Pancreas (tissue), 10 donors: Measurements from ENCODE around the gene EME2. TPM values are rescaled to one million over a fixed set of nuclear protein-coding genes. Genes with fewer than 3 reads are reported as not detected.

Source experiments
- ATAC-seq, 4 donors: fragments of 200-7000 bp; cut with Tn5 transposase; one replicate each; pipeline versions ENCODE4 v1.8.0 to v1.9.1; 2020; ENCODE audit warnings: mild to moderate bottlenecking in 4 of 4, moderate library complexity in 4 of 4
- DNase-seq, 6 donors: peaks; one replicate each; pipeline ENCODE4 v3.0.0-alpha.2; 2020
- FAIRE-seq: peaks from 2 replicates; lab custom pipeline; 2012; peaks lifted over from hg19 to GRCh38; lab: Jason Lieb, UNC
- H3K27ac ChIP-seq, 4 donors: fragments of 200-600 bp; sonication (generic); 1 replicate in 3 of 4; 2 replicates in 1 of 4; pipeline versions ENCODE4 v1.5.0 to v1.8.0; 2020
- H3K27me3 ChIP-seq, 4 donors: fragments of 200-600 bp; one replicate each; pipeline ENCODE4 v1.8.0; 2021
- H3K36me3 ChIP-seq, 3 donors: fragments of 200-600 bp; sonication (generic) in 1 of 3; one replicate each; pipeline versions ENCODE4 v1.5.0 to v1.8.0; 2020 to 2021
- H3K4me1 ChIP-seq, 3 donors: fragments of 200-600 bp; one replicate each; pipeline ENCODE4 v1.8.0; 2021
- H3K4me3 ChIP-seq, 4 donors: fragments of 200-600 bp; sonication (generic) in 2 of 4; one replicate each; pipeline versions ENCODE4 v1.5.0 to v1.8.0; 2020 to 2021
- H3K9me3 ChIP-seq, 4 donors: fragments of 200-600 bp; one replicate each; pipeline ENCODE4 v1.8.0; 2021
- WGBS, 2 donors: extraction: QIAGEN DNeasy Blood & Tissue Kit; methylation state at CpG; one replicate each; pipeline ENCODE4 v1.1.7; 2013; 5-methylcytosine and 5-hydroxymethylcytosine counted together
- intact Hi-C, 3 donors: fragments of 100-400 bp; cut with DNase I; formaldehyde crosslinking; loops; one replicate each; pipeline versions ENCODE4 v1.11.1 to v1.14.2; 2022
- polyA plus RNA-seq, 2 donors: library from polyadenylated mRNA; stranded (reverse); fragments of 200-250 nt; gene quantifications; one replicate each; pipeline ENCODE4 v1.2.3, GENCODE V29; 2013
- total RNA-seq, 6 donors: library from RNA; stranded (reverse); fragmentation: NEBNext Ultra II Directional in 4 of 6; extraction: Animal tissue kit (Norgen Biotek cat#: 25700) in 4 of 6; gene quantifications; one replicate each; pipeline versions ENCODE4 v1.2.1 to v1.2.4, GENCODE V29; 2021 to 2023
- TF ChIP-seq, protein P1 (sequence below), 4 donors: fragments of 200-600 bp; sonication (generic) in 3 of 4; IDR thresholded peaks; one replicate each; pipeline versions ENCODE4 v1.5.0 to v1.8.0; 2021; ENCODE audit warnings: antibody characterized with exemption in 4 of 4
- donor health status: healthy with polysubstance abuse.
- donor health status: DM: no; HTN: no; CAD: no; lungs with moderate emphysema.
- donor health status: DM: no; HTN: no; CAD: no.
- donor health status: control.
- donor health status: control.
- donor health status: Bipolar disorder and iron deficiency.
- donor health status: DM: yes; HTN: yes; CAD: no.
- donor health status: DM: no; HTN: no; CAD: no.
- donor health status: DM: no; HTN: no; CAD: no.
- donor health status: DM: yes; HTN: yes; CAD: no.

Gene EME2
- total and polyA plus RNA-seq, 8 donors, result 4.7 to 37.9 (median 8.1) TPM

DNA sequence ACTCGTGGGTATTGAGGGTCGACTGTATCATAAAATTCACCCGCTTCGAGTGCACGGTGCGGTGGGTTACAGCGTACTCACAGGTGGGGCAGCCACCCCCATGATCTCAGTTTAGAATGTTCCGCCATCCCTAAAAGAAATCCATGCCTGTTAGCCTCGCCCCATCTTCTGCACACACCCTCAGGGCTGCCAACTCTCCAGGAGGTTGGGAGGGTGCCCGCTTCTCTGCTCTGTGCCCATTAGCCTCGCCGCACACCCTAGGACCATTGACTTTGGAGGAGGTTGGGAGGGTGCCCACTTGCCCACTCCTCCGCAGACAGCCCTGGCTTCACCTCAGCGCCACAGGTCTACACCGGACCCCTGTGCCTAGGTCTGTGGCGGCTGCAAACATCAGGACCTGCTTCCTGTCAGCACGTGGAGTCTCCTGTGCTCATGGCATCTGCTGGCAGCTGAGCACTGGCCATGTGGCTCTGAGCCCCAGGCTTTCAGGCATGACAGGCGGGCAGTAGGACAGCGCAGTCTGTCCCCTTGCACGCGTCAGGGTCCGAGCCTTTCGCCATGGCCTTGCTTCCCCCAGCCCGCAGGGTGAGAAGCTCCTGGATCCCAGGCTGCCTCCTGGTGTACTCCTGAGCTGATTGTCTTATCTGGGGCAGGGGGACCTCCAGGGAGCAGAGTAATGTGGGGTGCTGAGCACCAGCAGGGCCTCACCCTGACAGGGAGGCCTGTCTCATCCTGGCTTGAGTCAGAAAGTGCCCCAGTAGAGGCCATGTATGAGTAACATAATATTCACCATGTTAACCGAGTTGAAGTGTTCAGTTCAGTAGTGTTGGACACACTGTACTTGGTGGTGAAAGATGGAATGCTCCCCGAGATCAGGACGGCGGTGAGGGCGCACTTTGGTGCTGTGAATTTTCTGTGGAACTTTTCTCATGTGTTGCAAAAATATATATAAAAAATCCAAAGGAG is 23.2 kb upstream of the EME2 start:
- TF ChIP-seq, protein P1, sequence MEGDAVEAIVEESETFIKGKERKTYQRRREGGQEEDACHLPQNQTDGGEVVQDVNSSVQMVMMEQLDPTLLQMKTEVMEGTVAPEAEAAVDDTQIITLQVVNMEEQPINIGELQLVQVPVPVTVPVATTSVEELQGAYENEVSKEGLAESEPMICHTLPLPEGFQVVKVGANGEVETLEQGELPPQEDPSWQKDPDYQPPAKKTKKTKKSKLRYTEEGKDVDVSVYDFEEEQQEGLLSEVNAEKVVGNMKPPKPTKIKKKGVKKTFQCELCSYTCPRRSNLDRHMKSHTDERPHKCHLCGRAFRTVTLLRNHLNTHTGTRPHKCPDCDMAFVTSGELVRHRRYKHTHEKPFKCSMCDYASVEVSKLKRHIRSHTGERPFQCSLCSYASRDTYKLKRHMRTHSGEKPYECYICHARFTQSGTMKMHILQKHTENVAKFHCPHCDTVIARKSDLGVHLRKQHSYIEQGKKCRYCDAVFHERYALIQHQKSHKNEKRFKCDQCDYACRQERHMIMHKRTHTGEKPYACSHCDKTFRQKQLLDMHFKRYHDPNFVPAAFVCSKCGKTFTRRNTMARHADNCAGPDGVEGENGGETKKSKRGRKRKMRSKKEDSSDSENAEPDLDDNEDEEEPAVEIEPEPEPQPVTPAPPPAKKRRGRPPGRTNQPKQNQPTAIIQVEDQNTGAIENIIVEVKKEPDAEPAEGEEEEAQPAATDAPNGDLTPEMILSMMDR (IDR thresholded peaks at IDR 0.05), result no peak
- peaks cover 0 to 44% (median 20%) of the 10 kb centered on the region in 3 donors for H3K36me3 ChIP-seq
- FAIRE-seq, result no peak

DNA sequence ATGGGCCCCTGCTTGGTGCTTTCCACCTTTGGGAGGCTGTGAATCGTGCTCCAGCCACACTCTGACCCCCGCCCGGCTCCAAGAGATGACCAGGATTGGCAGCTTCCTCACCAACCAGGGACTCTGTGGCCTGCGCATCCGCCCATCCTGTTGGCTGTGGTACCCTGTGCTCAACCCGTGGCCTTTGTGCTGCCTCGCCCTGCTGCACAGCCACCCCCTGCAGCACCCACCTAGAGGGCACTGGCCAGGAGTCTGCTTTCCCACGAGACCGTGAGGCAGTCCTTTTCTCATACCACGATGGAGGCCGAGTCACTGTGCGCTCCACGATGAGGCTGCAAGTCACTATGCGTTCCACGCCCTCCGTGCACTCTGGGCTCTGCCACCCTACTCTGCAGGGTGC is 20.7 kb upstream of the EME2 start:
- WGBS, 2 donors, result 95 to 96% methylated on average over 16 of the region's 16 CpGs
- Histone ChIP-seq H3K36me3 (peaks cover 0 to 40% (median 20%) of the 10 kb centered on the region in 3 donors), H3K27ac (no peak overlapping the region), H3K27me3 (no peaks in the 10 kb centered on the region), H3K9me3 (no peaks in the 10 kb centered on the region), H3K4me1 (no peaks in the 10 kb centered on the region), H3K4me3 (no peak overlapping the region)
- TF ChIP-seq, protein P1 (IDR thresholded peaks at IDR 0.05), result no peak
- intact Hi-C loops, result no loop called here
- FAIRE-seq (no peak), ATAC-seq (no peak), DNase-seq (peak in 1 of 6 donors; percentile 11)

More for the DNA sequence above, 23.2 kb upstream of the EME2 start:
- Histone ChIP-seq H3K4me3 (no peak overlapping the region), H3K27me3 (no peaks in the 10 kb centered on the region), H3K27ac (no peak overlapping the region), H3K9me3 (no peaks in the 10 kb centered on the region), H3K4me1 (no peaks in the 10 kb centered on the region)
- ATAC-seq, result no peak
- intact Hi-C loops, result no loop called here
- 95% methylated on average over 29 of the region's 29 CpGs for WGBS, 2 donors
- no peak for DNase-seq

DNA sequence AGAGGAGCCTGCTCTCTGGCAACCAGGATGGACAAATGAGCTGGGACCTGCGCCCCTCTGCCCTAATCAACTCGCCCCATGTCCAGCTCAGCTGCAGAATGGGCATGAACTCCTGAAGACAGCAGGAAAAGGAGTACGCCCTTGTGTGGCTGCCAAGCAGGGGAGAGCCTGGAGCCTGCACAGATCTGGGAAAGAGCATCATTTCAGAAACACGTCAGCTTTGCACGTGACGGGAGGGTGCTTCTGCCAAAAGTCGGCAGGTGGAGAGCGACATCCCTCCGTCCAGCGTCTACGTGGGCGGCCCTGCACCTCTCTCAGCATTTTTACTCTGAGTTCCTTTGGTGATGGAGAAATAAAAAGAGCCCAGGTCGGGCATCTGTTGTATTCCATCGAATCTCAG is 19.8 kb upstream of the EME2 start:
- intact Hi-C loops, result no loop called here
- ATAC-seq (no peak), DNase-seq (peak in 1 of 6 donors; percentile 39), FAIRE-seq (no peak)
- Histone ChIP-seq H3K27me3 (no peaks in the 10 kb centered on the region), H3K9me3 (no peaks in the 10 kb centered on the region), H3K27ac (no peak overlapping the region), H3K4me1 (no peaks in the 10 kb centered on the region), H3K4me3 (no peak overlapping the region), H3K36me3 (peaks cover 0 to 33% (median 20%) of the 10 kb centered on the region in 3 donors)
- WGBS, 2 donors, result 93 to 94% methylated on average over 14 of the region's 14 CpGs
- TF ChIP-seq, protein P1 (IDR thresholded peaks at IDR 0.05), result no peak

DNA sequence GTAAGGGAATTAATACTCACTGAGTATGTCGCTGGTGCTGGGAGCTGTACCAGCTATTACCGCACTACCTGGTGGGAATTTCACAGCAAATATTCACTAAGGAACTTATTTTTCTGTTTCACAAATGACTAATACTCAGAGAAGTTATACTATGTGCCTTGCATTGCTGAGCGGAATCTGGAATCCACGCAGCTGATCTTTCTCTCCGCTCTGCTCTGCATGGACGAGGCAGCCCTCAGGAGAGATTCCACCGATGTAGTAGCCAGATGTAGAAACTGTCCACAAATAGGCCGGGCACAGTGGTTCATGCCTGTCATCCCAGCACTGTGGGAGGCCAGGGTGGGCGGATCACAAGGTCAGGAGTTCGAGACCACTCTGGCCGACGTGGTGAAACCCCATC is 18.4 kb upstream of the EME2 start:
- no peak for ATAC-seq
- no peak for DNase-seq
- no peaks in the 10 kb centered on the region for H3K4me1 ChIP-seq
- H3K27ac ChIP-seq, result no peak overlapping the region
- WGBS, 2 donors, result 95 to 96% methylated on average over 12 of the region's 12 CpGs
- intact Hi-C loops, result no loop called here
- no peaks in the 10 kb centered on the region for H3K27me3 ChIP-seq
- FAIRE-seq, result no peak
- H3K4me3 ChIP-seq, result no peak overlapping the region
- H3K9me3 ChIP-seq, result no peaks in the 10 kb centered on the region
- TF ChIP-seq, protein P1 (IDR thresholded peaks at IDR 0.05), result no peak
- peaks cover 0 to 19% (median 8%) of the 10 kb centered on the region in 3 donors for H3K36me3 ChIP-seq
